A549 (cell line): Measurements from ENCODE around the gene USP51.

Experiments
- BHLHE40 ChIP-seq: IDR thresholded peaks from 2 replicates; pipeline ENCODE4 v1.6.1; 2012; ENCODE audit warnings: low read depth, low read length, inconsistent platforms
- CBX2 ChIP-seq: fragments of 200-600 bp; sonication (generic); IDR thresholded peaks from 2 replicates; pipeline ENCODE4 v1.6.1; 2016; ENCODE audit warnings: low read depth, mild to moderate bottlenecking, borderline replicate concordance
- CEBPB ChIP-seq, 2 experiments: fragments of >200 bp in 1 of 2; sonication (Bioruptor Twin) in 1 of 2; formaldehyde crosslinking in 1 of 2; IDR thresholded peaks; 2 replicates each; pipeline ENCODE4 v1.6.1; 2012 to 2016
- CTCF ChIP-seq: fragments of >200 bp; sonication (Bioruptor Twin); formaldehyde crosslinking; IDR thresholded peaks from 3 replicates; pipeline ENCODE4 v1.5.1; 2016
- EP300 ChIP-seq, 2 experiments: fragments of >200 bp; sonication (Bioruptor Twin); formaldehyde crosslinking; IDR thresholded peaks; 2 replicates in 1 of 2; 3 replicates in 1 of 2; pipeline ENCODE4 v1.6.1; 2016 to 2017
- JUNB ChIP-seq: fragments of >200 bp; sonication (Bioruptor Twin); formaldehyde crosslinking; IDR thresholded peaks from 2 replicates; pipeline ENCODE4 v1.6.1; 2016
- KDM1A ChIP-seq: fragments of 200-600 bp; sonication (generic); IDR thresholded peaks from 2 replicates; pipeline ENCODE4 v1.6.1; 2016; ENCODE audit warnings: low read depth, mild to moderate bottlenecking
- MAX ChIP-seq: IDR thresholded peaks from 2 replicates; pipeline ENCODE4 v1.6.1; 2012
- MAZ ChIP-seq: fragments of 150-350 bp; IDR thresholded peaks from 2 replicates; pipeline ENCODE4 v1.6.1; 2014; ENCODE audit warnings: antibody characterized with exemption, low read depth, low read length, borderline replicate concordance
- POLR2A ChIP-seq: IDR thresholded peaks from 2 replicates; pipeline ENCODE4 v1.6.1; 2012; ENCODE audit warnings: mild to moderate bottlenecking, low read length
- TFCP2L1 ChIP-seq: fragments of 250-450 bp; sonication (Bioruptor Pico); IDR thresholded peaks from 2 replicates; pipeline ENCODE4 v1.5.0; 2021; ENCODE audit warnings: mild to moderate bottlenecking
- USF2 ChIP-seq: fragments of 450-650 bp; IDR thresholded peaks from 2 replicates; pipeline ENCODE4 v1.6.1; 2014; ENCODE audit warnings: antibody characterized with exemption
- ZSCAN20 ChIP-seq: fragments of 250-450 bp; sonication (Bioruptor Pico); IDR thresholded peaks from 2 replicates; pipeline ENCODE4 v1.8.0; 2022; ENCODE audit warnings: mild to moderate bottlenecking, moderate library complexity

- TF ChIP-seq BHLHE40 = no peak
- TF ChIP-seq POLR2A = no peak
- TF ChIP-seq TFCP2L1 (CRISPR knock-in tag) = no peak
- TF ChIP-seq CTCF = no peak
- TF ChIP-seq CBX2 = no peak
- no peak for TF ChIP-seq MAZ
- TF ChIP-seq CEBPB (IDR thresholded peaks at IDR 0.05) = no peak
- no peak for TF ChIP-seq KDM1A
- no peak for TF ChIP-seq MAX
- no peak for TF ChIP-seq JUNB
- no peak for TF ChIP-seq ZSCAN20 (CRISPR knock-in tag)
- TF ChIP-seq EP300 (IDR thresholded peaks at IDR 0.05) = no peak
- no peak for TF ChIP-seq USF2
These were observed 4.7 kb downstream of the USP51 start for GRCh38 chrX:55484948-55485347.
